Globus pallidus (tissue), 1 donor: ENCODE results near the gene DENND5A.
"Not testable (repeated sequence)": the region's sequence is repeated elsewhere in the genome, so short reads cannot be mapped to it uniquely, and the experiment has no call there.

Source experiments
- DNase-seq: peaks from one replicate; pipeline ENCODE4 v3.0.0-alpha.2; 2015; ENCODE audit warnings: low spot score

DENND5A gene

GRCh38 chr11:9264316-9265210, 587 bp downstream of the DENND5A start:
- peak; percentile 79 for DNase-seq

GRCh38 chr11:9263840-9264315, 1.3 kb downstream of the DENND5A start:
- DNase-seq = no peak

- DNase-seq = not testable (repeated sequence)
Observed at GRCh38 chr11:9260838-9261146, 4.4 kb downstream of the DENND5A start.

GRCh38 chr11:9259981-9260837, 4.9 kb downstream of the DENND5A start:
- DNase-seq = no peak

- DNase-seq = not testable (repeated sequence)
Observed at GRCh38 chr11:9258279-9258678, 6.9 kb downstream of the DENND5A start.

GRCh38 chr11:9254416-9254815, 10.7 kb downstream of the DENND5A start:
- DNase-seq = no peak

- no peak for DNase-seq
Observed at GRCh38 chr11:9253086-9253485, 12.1 kb downstream of the DENND5A start.

- no peak for DNase-seq
Observed at GRCh38 chr11:9251311-9251710, 13.8 kb downstream of the DENND5A start.

- no peak for DNase-seq
Observed at GRCh38 chr11:9250139-9250582, 15.0 kb downstream of the DENND5A start.

- DNase-seq = no peak
Observed at GRCh38 chr11:9249252-9249651, 15.9 kb downstream of the DENND5A start.

GRCh38 chr11:9247863-9248262, 17.3 kb downstream of the DENND5A start:
- no peak for DNase-seq

GRCh38 chr11:9236242-9236641, 28.9 kb downstream of the DENND5A start:
- not testable (repeated sequence) for DNase-seq

- no peak for DNase-seq
Observed at GRCh38 chr11:9232482-9232881, 32.7 kb downstream of the DENND5A start.

GRCh38 chr11:9231848-9232177, 33.3 kb downstream of the DENND5A start:
- DNase-seq = peak; percentile 96

GRCh38 chr11:9230296-9230695, 34.9 kb downstream of the DENND5A start:
- no peak for DNase-seq

- DNase-seq = no peak
Observed at GRCh38 chr11:9228091-9228490, 37.1 kb downstream of the DENND5A start.

- DNase-seq = no peak
Observed at GRCh38 chr11:9225748-9226298, 39.3 kb downstream of the DENND5A start.

- no peak for DNase-seq
Observed at GRCh38 chr11:9222654-9223053, 42.5 kb downstream of the DENND5A start.

GRCh38 chr11:9220853-9221252, 44.3 kb downstream of the DENND5A start:
- DNase-seq = not testable (repeated sequence)

- DNase-seq = no peak
Observed at GRCh38 chr11:9219572-9219971, 45.6 kb downstream of the DENND5A start.

- DNase-seq = no peak
Observed at GRCh38 chr11:9219115-9219514, 46.0 kb downstream of the DENND5A start.

- no peak for DNase-seq
Observed at GRCh38 chr11:9214765-9215164, 50.4 kb downstream of the DENND5A start.

- DNase-seq = no peak
Observed at GRCh38 chr11:9211322-9211721, 53.8 kb downstream of the DENND5A start.
